ENCODE results near the gene RBKS. TPM values are rescaled to one million over a fixed set of nuclear protein-coding genes. Genes with fewer than 3 reads are reported as not detected.

Gene RBKS
- total and polyA plus RNA-seq, 8 donors: 1.5 to 3.9 (median 2.4) TPM

GRCh38 chr2:27763907-27764267 is 126.3 kb downstream of the RBKS start:
- Histone ChIP-seq H3K9me3 (no peaks in the 10 kb centered on the region), H3K27me3 (no peaks in the 10 kb centered on the region), H3K4me3 (no peak overlapping the region), H3K36me3 (no peaks in the 10 kb centered on the region), H3K27ac (peak overlapping the region in 3 of 4 donors; percentile 53 to 69 (median 66)), H3K4me1 (peaks cover 7 to 22% (median 13%) of the 10 kb centered on the region in 3 donors)
- no peak for FAIRE-seq
- no peak for DNase-seq
- 80% methylated on average over 7 of the region's 7 CpGs for WGBS, 2 donors
- intact Hi-C loops (cut with DNase I): no loop called here
- ATAC-seq: no peak
- TF ChIP-seq CTCF (IDR thresholded peaks at IDR 0.05): no peak

GRCh38 chr2:27762951-27763906 is 127.0 kb downstream of the RBKS start:
- H3K27me3 ChIP-seq: no peaks in the 10 kb centered on the region
- 31 to 33% methylated on average over 3 of the region's 3 CpGs for WGBS, 2 donors
- no peak for FAIRE-seq
- TF ChIP-seq CTCF (IDR thresholded peaks at IDR 0.05): no peak
- DNase-seq: no peak
- H3K36me3 ChIP-seq: no peaks in the 10 kb centered on the region
- ATAC-seq: peak; percentile 73 to 79 (median 76)
- peaks cover 7 to 22% (median 13%) of the 10 kb centered on the region in 3 donors for H3K4me1 ChIP-seq
- H3K4me3 ChIP-seq: no peak overlapping the region
- no peaks in the 10 kb centered on the region for H3K9me3 ChIP-seq
- peak overlapping the region; percentile 44 to 69 (median 60) for H3K27ac ChIP-seq
- intact Hi-C loops (cut with DNase I): no loop called here

- H3K9me3 ChIP-seq: no peaks in the 10 kb centered on the region
- H3K27ac ChIP-seq: peak overlapping the region in 2 of 4 donors; percentile 45 to 51
- H3K27me3 ChIP-seq: no peaks in the 10 kb centered on the region
- DNase-seq (peak in 2 of 6 donors; percentile 48 to 56), FAIRE-seq (no peak), ATAC-seq (peak in 2 of 4 donors; percentile 13)
- no peak overlapping the region for H3K4me3 ChIP-seq
- 67 to 72% methylated on average over 8 of the region's 8 CpGs for WGBS, 2 donors
- H3K4me1 ChIP-seq: peaks cover 9 to 21% (median 12%) of the 10 kb centered on the region in 3 donors
- TF ChIP-seq CTCF (IDR thresholded peaks at IDR 0.05): no peak
- intact Hi-C loops (cut with DNase I): loop anchor here in 1 of 3 donors (10.0 kb wide), 1 partner anchor 52 kb away; no protein-coding TSS in a partner anchor
- H3K36me3 ChIP-seq: no peaks in the 10 kb centered on the region
Observed at GRCh38 chr2:27756544-27757498, 133.4 kb downstream of the RBKS start.

GRCh38 chr2:27756091-27756490 is 134.1 kb downstream of the RBKS start:
- Histone ChIP-seq H3K4me3 (no peak overlapping the region), H3K4me1 (peaks cover 9 to 22% (median 12%) of the 10 kb centered on the region in 3 donors), H3K36me3 (no peaks in the 10 kb centered on the region), H3K27ac (peak overlapping the region in 2 of 4 donors; percentile 45 to 51), H3K27me3 (no peaks in the 10 kb centered on the region), H3K9me3 (no peaks in the 10 kb centered on the region)
- no peak for DNase-seq
- TF ChIP-seq CTCF (IDR thresholded peaks at IDR 0.05): no peak
- no peak for ATAC-seq
- FAIRE-seq: no peak
- intact Hi-C loops (cut with DNase I): loop anchor here in 1 of 3 donors (10.0 kb wide), 1 partner anchor 51 kb away; no protein-coding TSS in a partner anchor
- 75 to 81% methylated on average over 3 of the region's 3 CpGs for WGBS, 2 donors
